Liver (tissue), 9 donors: Measurements from ENCODE around the gene B4GALT3. TPM values are rescaled to one million over a fixed set of nuclear protein-coding genes. Genes with fewer than 3 reads are reported as not detected.

Source experiments
- DNase-seq: peaks from one replicate; pipeline ENCODE4 v3.0.0-alpha.2; 2017; ENCODE audit warnings: low spot score
- H3K27ac ChIP-seq, 2 donors: one replicate each; pipeline ENCODE4 v1.7.0; 2013; ENCODE audit warnings: inconsistent platforms in 2 of 2, low read length in 2 of 2, control low read depth in 1 of 2, low read depth in 1 of 2, mild to moderate bottlenecking in 1 of 2
- H3K27me3 ChIP-seq, 4 donors: one replicate each; pipeline versions ENCODE4 v1.6.1 to v1.7.0; 2013; ENCODE audit warnings: low read length in 3 of 4, inconsistent platforms in 1 of 4, mild to moderate bottlenecking in 1 of 4, moderate library complexity in 1 of 4; ENCODE audit not compliant: control insufficient read depth in 4 of 4, insufficient read depth in 4 of 4
- H3K36me3 ChIP-seq, 4 donors: one replicate each; pipeline versions ENCODE4 v1.6.1 to v1.7.0; 2013; ENCODE audit warnings: low read length in 3 of 4, mild to moderate bottlenecking in 3 of 4, low read depth in 1 of 4, moderate library complexity in 1 of 4; ENCODE audit not compliant: control insufficient read depth in 4 of 4, insufficient read depth in 3 of 4
- H3K4me1 ChIP-seq, 4 donors: one replicate each; pipeline versions ENCODE4 v1.6.1 to v1.7.0; 2013; ENCODE audit warnings: low read length in 3 of 4, mild to moderate bottlenecking in 3 of 4, moderate library complexity in 1 of 4; ENCODE audit not compliant: control insufficient read depth in 4 of 4, insufficient read depth in 4 of 4
- H3K4me3 ChIP-seq, 3 donors: one replicate each; pipeline versions ENCODE4 v1.6.1 to v1.7.0; 2013; ENCODE audit warnings: low read length in 3 of 3, control low read depth in 1 of 3, low read depth in 1 of 3, mild to moderate bottlenecking in 1 of 3
- H3K9ac ChIP-seq, 2 donors: one replicate each; pipeline ENCODE4 v1.7.0; 2013; ENCODE audit warnings: low read length in 2 of 2, mild to moderate bottlenecking in 2 of 2, moderate library complexity in 2 of 2, control low read depth in 1 of 2, low read depth in 1 of 2
- H3K9me3 ChIP-seq, 4 donors: one replicate each; pipeline versions ENCODE4 v1.6.1 to v1.7.0; 2013; ENCODE audit warnings: low read length in 3 of 4; ENCODE audit not compliant: control insufficient read depth in 4 of 4
- CTCF ChIP-seq: fragments of 150-350 bp; IDR thresholded peaks from 2 replicates; pipeline ENCODE4 v1.5.1; 2017; ENCODE audit warnings: improper control_type of control experiment, low read depth, low read length; ENCODE audit not compliant: missing input control
- FOXA1 ChIP-seq: IDR thresholded peaks from 2 replicates; pipeline ENCODE4 v1.6.1; 2016; ENCODE audit warnings: antibody characterized with exemption
- FOXA2 ChIP-seq: IDR thresholded peaks from 2 replicates; pipeline ENCODE4 v1.6.1; 2016; ENCODE audit warnings: antibody characterized with exemption
- GABPA ChIP-seq, 2 donors: IDR thresholded peaks in 1 of 2; conservative IDR thresholded peaks in 1 of 2; 2 replicates each; pipeline ENCODE4 v1.6.1; 2016; ENCODE audit warnings: antibody characterized with exemption in 2 of 2, mild to moderate bottlenecking in 1 of 2, moderate library complexity in 1 of 2
- HNF4A ChIP-seq, 2 donors: conservative IDR thresholded peaks; 2 replicates each; pipeline ENCODE4 v1.6.1; 2016; ENCODE audit warnings: antibody characterized with exemption in 2 of 2, mild to moderate bottlenecking in 2 of 2
- HNF4G ChIP-seq: IDR thresholded peaks from 2 replicates; pipeline ENCODE4 v1.6.1; 2016; ENCODE audit warnings: antibody characterized with exemption
- JUND ChIP-seq, 2 donors: IDR thresholded peaks; 2 replicates each; pipeline ENCODE4 v1.6.1; 2016; ENCODE audit warnings: antibody characterized with exemption in 2 of 2
- MAX ChIP-seq: IDR thresholded peaks from 2 replicates; pipeline ENCODE4 v1.6.1; 2016; ENCODE audit warnings: antibody characterized with exemption
- RAD21 ChIP-seq, 2 donors: IDR thresholded peaks; 2 replicates each; pipeline ENCODE4 v1.6.1; 2016; ENCODE audit warnings: antibody characterized with exemption in 2 of 2, mild to moderate bottlenecking in 2 of 2
- REST ChIP-seq: IDR thresholded peaks from 2 replicates; pipeline ENCODE4 v1.6.1; 2016; ENCODE audit warnings: antibody characterized with exemption, mild to moderate bottlenecking
- RXRA ChIP-seq, 2 donors: IDR thresholded peaks; 2 replicates each; pipeline ENCODE4 v1.6.1; 2017 to 2018; ENCODE audit warnings: antibody characterized with exemption in 2 of 2, mild to moderate bottlenecking in 1 of 2
- SP1 ChIP-seq: IDR thresholded peaks from 2 replicates; pipeline ENCODE4 v1.6.1; 2018; ENCODE audit warnings: antibody characterized with exemption, mild to moderate bottlenecking
- TAF1 ChIP-seq: conservative IDR thresholded peaks from 2 replicates; pipeline ENCODE4 v1.6.1; 2016; ENCODE audit warnings: antibody characterized with exemption, mild to moderate bottlenecking
- ZBTB33 ChIP-seq: IDR thresholded peaks from 2 replicates; pipeline ENCODE4 v1.6.1; 2016; ENCODE audit warnings: antibody characterized with exemption
- WGBS: extraction: QIAGEN DNeasy Blood & Tissue Kit; methylation state at CpG from one replicate; pipeline ENCODE4 v1.1.7; 2013; 5-methylcytosine and 5-hydroxymethylcytosine counted together
- polyA plus RNA-seq, 2 donors: library from polyadenylated mRNA; stranded (reverse) in 1 of 2; unstranded in 1 of 2; fragments of 200-250 nt in 1 of 2; fragments of >200 nt in 1 of 2; fragmentation: Nextera tagmentation in 1 of 2; extraction: Ambion mirVana in 1 of 2; gene quantifications; one replicate each; pipeline versions ENCODE4 v1.2.1 to v1.2.3, GENCODE V29; 2013 to 2015
- total RNA-seq, 2 donors: library from RNA; depleted of rRNA; stranded (reverse); fragments of >200 nt; gene quantifications; one replicate each; pipeline ENCODE4 v1.2.3, GENCODE V29; 2014
- TF ChIP-seq, protein P1 (sequence below): IDR thresholded peaks from 2 replicates; pipeline ENCODE4 v1.6.1; 2016; ENCODE audit warnings: antibody characterized with exemption
- donor health status: healthy.
- donor health status: healthy.
- donor health status: healthy.
- donor health status: healthy.
- donor health status: healthy.

The B4GALT3 gene
- total and polyA plus RNA-seq, 4 donors: 13.1 to 23.8 (median 14.7) TPM

- no peak for TF ChIP-seq RAD21 (IDR thresholded peaks at IDR 0.05)
- no peak for TF ChIP-seq FOXA2
- TF ChIP-seq RXRA (IDR thresholded peaks at IDR 0.05): no peak
- TF ChIP-seq, protein P1, sequence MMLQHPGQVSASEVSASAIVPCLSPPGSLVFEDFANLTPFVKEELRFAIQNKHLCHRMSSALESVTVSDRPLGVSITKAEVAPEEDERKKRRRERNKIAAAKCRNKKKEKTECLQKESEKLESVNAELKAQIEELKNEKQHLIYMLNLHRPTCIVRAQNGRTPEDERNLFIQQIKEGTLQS: no peak
- no peak for TF ChIP-seq MAX
- no peak for TF ChIP-seq ZBTB33
- TF ChIP-seq JUND (IDR thresholded peaks at IDR 0.05): no peak
- TF ChIP-seq HNF4A (conservative IDR thresholded peaks at IDR 0.05): no peak
- TF ChIP-seq TAF1: no peak
- TF ChIP-seq CTCF: no peak
- no peak for TF ChIP-seq FOXA1
- TF ChIP-seq HNF4G: no peak
- Histone ChIP-seq H3K36me3 (peaks cover 2 to 44% (median 29%) of the 10 kb centered on the region in 4 donors), H3K4me3 (no peak overlapping the region), H3K9me3 (no peaks in the 10 kb centered on the region), H3K27me3 (no peaks in the 10 kb centered on the region), H3K27ac (no peak overlapping the region), H3K9ac (no peak overlapping the region), H3K4me1 (peaks cover 4 to 37% (median 28%) of the 10 kb centered on the region in 4 donors)
- no peak for DNase-seq
- 95% methylated on average over 9 of the region's 9 CpGs for WGBS
These were observed 8.4 kb downstream of the B4GALT3 start for GRCh38 chr1:161168906-161169305.

- 10% methylated on average over 33 of the region's 33 CpGs for WGBS
- H3K9me3 ChIP-seq: no peaks in the 10 kb centered on the region
- H3K4me1 ChIP-seq: peaks cover 4 to 25% (median 19%) of the 10 kb centered on the region in 4 donors
- H3K27me3 ChIP-seq: no peaks in the 10 kb centered on the region
- peak overlapping the region; percentile 66 to 84 for H3K9ac ChIP-seq
- peak overlapping the region; percentile 67 to 86 (median 82) for H3K4me3 ChIP-seq
- H3K36me3 ChIP-seq: peaks cover 2 to 39% (median 20%) of the 10 kb centered on the region in 4 donors
- TF ChIP-seq REST (no peak), SP1 (no peak), GABPA (IDR thresholded peaks at IDR 0.05 in 1 of 2, conservative IDR thresholded peaks at IDR 0.05 in 1 of 2) (no peak), TAF1 (no peak), RXRA (IDR thresholded peaks at IDR 0.05) (no peak), JUND (IDR thresholded peaks at IDR 0.05) (no peak), CTCF (no peak)
- TF ChIP-seq, protein P1: no peak
- DNase-seq: no peak
- H3K27ac ChIP-seq: peak overlapping the region; percentile 6 to 79
These were observed 10.4 kb downstream of the B4GALT3 start for GRCh38 chr1:161166669-161167548.
